Measurements from ENCODE around the gene CAMK1D. TPM values are rescaled to one million over a fixed set of nuclear protein-coding genes. Genes with fewer than 3 reads are reported as not detected.

The CAMK1D gene
- total RNA-seq, 1 donor from 2014 or later: 2.3 TPM

- H3K36me3 ChIP-seq (ENCODE audit: control insufficient read depth, insufficient read depth, low read length): no peaks in the 10 kb centered on the region
- no peak for DNase-seq (ENCODE audit: low read depth)
- no peaks in the 10 kb centered on the region for H3K27me3 ChIP-seq (ENCODE audit: control insufficient read depth, insufficient read depth, low read length)
- no peak overlapping the region for H3K4me3 ChIP-seq (ENCODE audit: low read depth, low read length)
- no peak for TF ChIP-seq CTCF (IDR thresholded peaks at IDR 0.05; ENCODE audit: insufficient read depth, low read length, poor library complexity, severe bottlenecking)
Observed at GRCh38 chr10:12650538-12651298, 301.4 kb downstream of the CAMK1D start.

DNA sequence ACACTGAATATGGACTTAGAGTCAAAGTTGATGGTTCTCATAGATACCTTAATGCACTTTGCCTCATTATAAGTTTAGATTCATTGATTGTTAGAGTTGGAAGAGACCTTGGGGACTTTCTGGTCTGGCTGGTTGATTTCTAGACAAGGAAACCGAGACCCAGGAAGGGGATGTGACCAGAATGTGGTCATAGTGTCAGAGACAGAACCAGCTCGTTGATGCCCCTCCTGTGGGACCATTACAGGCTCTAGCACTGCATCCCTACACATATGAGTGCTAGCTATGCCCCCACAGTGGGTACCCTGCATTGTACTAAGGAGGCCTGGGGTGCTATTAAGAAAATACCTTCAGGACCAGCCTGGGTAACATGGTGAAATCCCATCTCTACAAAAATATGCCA is 306.6 kb downstream of the CAMK1D start:
- no peaks in the 10 kb centered on the region for H3K27me3 ChIP-seq (ENCODE audit: control insufficient read depth, insufficient read depth, low read length)
- no peak for TF ChIP-seq CTCF (IDR thresholded peaks at IDR 0.05; ENCODE audit: insufficient read depth, low read length, poor library complexity, severe bottlenecking)

GRCh38 chr10:12656518-12657142 is 307.3 kb downstream of the CAMK1D start:
- TF ChIP-seq CTCF (IDR thresholded peaks at IDR 0.05; ENCODE audit: insufficient read depth, low read length, poor library complexity, severe bottlenecking): peak; percentile 77
- H3K27me3 ChIP-seq (ENCODE audit: control insufficient read depth, insufficient read depth, low read length): no peaks in the 10 kb centered on the region
- no peak overlapping the region for H3K4me3 ChIP-seq (ENCODE audit: low read depth, low read length)
- no peaks in the 10 kb centered on the region for H3K36me3 ChIP-seq (ENCODE audit: control insufficient read depth, insufficient read depth, low read length)
- DNase-seq (ENCODE audit: low read depth): peak; percentile 44

More for the DNA sequence above, 306.6 kb downstream of the CAMK1D start:
- Histone ChIP-seq H3K36me3 (ENCODE audit: control insufficient read depth, insufficient read depth, low read length) (no peaks in the 10 kb centered on the region), H3K4me3 (ENCODE audit: low read depth, low read length) (no peak overlapping the region)
- DNase-seq (ENCODE audit: low read depth): no peak

GRCh38 chr10:12657489-12657888 is 308.1 kb downstream of the CAMK1D start:
- no peaks in the 10 kb centered on the region for H3K36me3 ChIP-seq (ENCODE audit: control insufficient read depth, insufficient read depth, low read length)
- H3K27me3 ChIP-seq (ENCODE audit: control insufficient read depth, insufficient read depth, low read length): no peaks in the 10 kb centered on the region
- no peak overlapping the region for H3K4me3 ChIP-seq (ENCODE audit: low read depth, low read length)
- DNase-seq (ENCODE audit: low read depth): no peak
- TF ChIP-seq CTCF (IDR thresholded peaks at IDR 0.05; ENCODE audit: insufficient read depth, low read length, poor library complexity, severe bottlenecking): no peak

DNA sequence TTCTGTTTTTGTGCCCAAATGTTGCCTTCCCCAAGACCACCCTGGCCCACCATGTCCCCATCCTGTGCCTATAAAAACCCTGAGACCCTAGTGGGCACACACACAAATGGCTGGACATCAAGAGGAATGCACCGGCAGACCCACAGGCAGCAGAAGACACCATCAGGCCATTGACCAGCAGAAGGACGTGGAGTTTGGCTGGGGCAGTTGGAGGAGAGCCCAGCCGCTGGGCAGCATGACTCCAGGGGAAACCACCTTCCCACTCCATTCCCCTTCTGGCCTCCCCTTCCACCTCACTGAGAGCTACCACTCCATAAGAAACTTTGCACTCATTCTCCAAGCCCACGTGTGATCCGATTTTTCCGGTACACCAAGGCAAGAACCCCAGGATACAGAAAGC is 309.2 kb downstream of the CAMK1D start:
- no peaks in the 10 kb centered on the region for H3K36me3 ChIP-seq (ENCODE audit: control insufficient read depth, insufficient read depth, low read length)
- no peaks in the 10 kb centered on the region for H3K27me3 ChIP-seq (ENCODE audit: control insufficient read depth, insufficient read depth, low read length)
- no peak for DNase-seq (ENCODE audit: low read depth)
- TF ChIP-seq CTCF (IDR thresholded peaks at IDR 0.05; ENCODE audit: insufficient read depth, low read length, poor library complexity, severe bottlenecking): no peak
- H3K4me3 ChIP-seq (ENCODE audit: low read depth, low read length): no peak overlapping the region

Data from kidney epithelial cell (primary cell).